Esophagus mucosa (tissue), 1 donor: ENCODE results near the gene WDR59. TPM values are rescaled to one million over a fixed set of nuclear protein-coding genes. Genes with fewer than 3 reads are reported as not detected.
A peak's percentile ranks its signal among the peaks of the same experiment; 100 is the strongest.
"Not testable (repeated sequence)": the region's sequence is repeated elsewhere in the genome, so short reads cannot be mapped to it uniquely, and the experiment has no call there.

Experiments
- ATAC-seq: fragments of 200-7000 bp; cut with Tn5 transposase; one replicate; pipeline ENCODE4 v1.9.1; 2020
- total RNA-seq: library from RNA; stranded (reverse); gene quantifications from one replicate; pipeline ENCODE4 v1.2.4, GENCODE V29; 2023
- donor health status: DM: yes; HTN: yes; CAD: no.

Gene WDR59
- total RNA-seq, 1 donor from 2014 or later: 38.3 TPM

DNA sequence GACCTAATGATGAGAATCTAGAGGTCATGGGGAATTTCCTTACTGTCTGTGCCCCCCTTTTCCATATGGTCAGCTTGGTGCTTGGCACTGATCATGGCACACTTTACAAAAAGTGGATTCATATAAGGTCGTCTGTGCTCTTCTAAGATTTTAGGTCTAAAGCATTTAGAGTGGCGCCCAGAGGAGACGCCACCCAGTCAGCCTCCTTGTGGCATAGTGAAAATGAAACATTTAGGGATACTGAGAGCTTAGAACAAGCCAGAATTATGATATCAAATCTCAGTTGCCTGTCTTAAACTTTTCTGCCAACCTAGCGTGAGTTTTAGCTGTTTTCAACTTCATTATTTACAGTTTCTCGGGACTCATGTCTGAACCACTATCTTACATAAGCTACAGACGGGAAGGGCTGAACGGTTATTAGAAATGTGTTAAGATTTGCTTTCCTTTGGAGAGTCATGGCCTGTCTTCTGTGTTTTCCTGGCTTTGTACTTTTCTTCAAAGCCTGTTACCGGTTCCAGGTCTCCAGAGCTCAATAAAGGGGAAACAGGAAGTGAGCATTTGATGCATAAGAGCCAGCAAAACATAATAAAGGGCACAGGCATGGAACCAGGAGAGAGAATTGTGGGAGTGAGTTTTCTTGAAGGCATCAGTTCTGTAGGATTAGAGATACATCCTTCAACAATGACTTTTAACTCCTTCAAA lies 27.6 kb upstream of the WDR59 start:
- no peak for ATAC-seq

DNA sequence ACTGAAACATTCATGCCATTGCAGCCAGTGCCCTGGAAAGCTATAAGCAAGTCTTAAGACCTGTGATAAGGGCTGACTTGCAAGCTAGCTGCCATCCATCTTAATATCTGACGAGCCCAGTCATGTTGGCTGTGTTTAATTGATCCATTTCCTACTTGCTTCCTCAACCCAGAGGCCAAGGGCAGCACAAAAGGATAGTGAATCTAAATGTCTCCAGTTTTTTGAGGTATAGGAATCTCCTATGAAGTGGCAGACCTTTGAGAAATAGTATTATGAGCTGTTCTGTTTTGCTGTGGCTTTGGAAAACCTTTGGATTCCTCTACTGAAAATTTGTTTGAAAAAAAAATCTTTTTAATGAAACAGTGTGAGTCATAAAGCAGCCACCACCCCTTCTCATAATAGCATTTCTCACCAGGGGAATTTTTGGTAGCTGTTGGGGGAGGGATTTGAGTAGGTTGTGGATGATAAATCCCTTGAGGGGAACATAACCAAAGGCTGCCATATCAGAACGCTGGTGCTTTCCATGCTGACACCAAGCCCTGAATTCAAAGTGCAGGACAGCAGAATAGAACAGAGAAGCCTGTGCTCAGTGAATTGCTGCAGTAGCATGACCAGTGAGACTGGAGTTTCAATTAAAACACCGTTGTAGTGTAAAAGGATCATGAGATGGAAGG lies 26.8 kb upstream of the WDR59 start:
- peak; percentile 89 for ATAC-seq

DNA sequence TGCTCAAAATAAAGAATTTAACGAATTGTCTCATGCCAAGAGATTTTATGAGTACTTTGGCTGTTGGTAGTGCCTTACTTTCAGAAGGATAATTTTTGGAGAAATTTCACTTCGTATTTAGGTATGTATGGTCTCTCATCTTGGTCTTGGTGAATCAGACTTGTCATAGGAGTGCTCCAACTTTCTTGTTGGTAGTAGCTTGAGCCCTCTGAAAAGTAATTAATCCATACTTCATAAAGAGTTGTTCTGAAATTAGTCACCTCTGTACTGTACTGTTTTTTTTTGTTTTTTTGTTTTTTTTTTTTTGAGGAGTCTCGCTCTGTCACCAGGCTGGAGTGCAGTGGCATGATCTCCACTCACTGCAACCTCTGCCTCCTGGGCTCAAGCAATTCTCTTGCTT lies 25.5 kb upstream of the WDR59 start:
- ATAC-seq: peak; percentile 43

DNA sequence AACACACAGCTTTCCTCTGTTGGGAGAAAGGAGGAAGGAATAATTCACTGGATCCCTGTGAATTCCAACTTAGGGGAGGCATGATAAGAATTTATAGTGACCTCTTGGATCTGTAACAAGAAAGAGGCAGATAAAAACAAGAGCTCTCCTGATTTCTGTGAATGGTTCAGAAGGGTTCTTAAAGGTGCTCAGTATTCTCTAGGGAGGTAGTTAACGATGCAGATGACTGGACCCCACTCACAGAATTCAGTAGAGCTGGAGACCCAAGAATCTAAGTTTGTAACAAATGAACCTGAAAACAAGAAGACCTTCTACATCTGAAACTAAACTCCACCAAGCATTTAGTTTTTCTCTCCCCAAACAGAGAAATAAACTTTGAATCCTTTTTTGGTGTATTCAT lies 22.5 kb upstream of the WDR59 start:
- ATAC-seq: no peak

DNA sequence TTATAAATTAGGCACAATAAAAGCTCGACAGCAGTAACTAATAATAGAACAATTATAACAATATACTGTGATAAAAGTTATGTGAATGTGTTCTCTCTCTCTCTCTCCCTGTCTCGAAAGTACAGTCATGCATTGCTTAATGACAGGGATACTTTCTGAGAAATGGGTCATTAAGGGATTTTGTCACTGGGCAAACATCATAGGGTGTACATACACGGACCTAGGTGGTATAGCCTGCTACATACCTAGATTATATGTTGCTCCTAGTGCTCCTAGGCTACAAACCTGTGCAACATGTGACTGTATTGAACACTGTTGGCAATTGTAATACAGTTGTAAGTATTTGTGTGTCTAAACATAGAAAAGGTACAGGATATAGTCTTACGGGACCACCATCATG lies 20.8 kb upstream of the WDR59 start:
- peak; percentile 53 for ATAC-seq

DNA sequence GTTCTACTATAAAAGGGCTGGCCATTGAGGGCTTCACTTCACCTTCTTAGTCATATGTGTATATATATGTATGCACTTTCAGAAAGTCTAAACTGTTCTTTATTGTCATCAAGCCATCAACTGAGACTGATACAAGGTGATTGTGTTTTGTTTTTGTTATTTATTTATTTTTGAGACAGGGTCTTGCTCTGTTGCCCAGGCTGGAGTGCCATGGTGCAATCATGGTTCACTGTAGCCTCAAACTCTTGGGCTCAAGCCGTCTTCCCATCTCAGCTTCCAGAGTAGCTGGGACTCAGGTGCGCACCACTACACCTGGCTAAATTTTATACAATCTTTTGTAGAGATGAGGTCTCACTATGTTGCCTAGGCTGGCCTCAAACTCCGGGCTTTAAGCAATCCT lies 19.5 kb upstream of the WDR59 start:
- ATAC-seq: no peak

DNA sequence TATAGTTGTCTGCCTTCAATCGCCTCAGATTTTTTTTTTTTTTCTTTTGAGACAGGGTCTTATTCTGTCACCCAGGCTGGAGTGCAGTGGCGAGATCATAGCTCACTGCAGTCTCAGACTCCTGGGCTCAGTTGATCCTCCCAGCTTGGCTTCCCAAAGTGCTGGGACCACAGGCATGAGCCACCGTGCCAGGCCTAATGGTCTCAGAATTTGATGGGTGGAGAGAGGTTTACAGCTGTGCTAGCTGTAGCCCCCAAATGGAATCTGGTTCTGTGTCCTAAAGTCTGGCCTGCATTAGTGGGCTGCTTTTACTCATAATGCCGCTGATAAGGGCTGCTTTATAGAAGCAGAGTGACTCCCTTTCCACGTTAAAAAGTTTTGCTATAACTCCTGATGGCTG lies 19.0 kb upstream of the WDR59 start:
- ATAC-seq: no peak

DNA sequence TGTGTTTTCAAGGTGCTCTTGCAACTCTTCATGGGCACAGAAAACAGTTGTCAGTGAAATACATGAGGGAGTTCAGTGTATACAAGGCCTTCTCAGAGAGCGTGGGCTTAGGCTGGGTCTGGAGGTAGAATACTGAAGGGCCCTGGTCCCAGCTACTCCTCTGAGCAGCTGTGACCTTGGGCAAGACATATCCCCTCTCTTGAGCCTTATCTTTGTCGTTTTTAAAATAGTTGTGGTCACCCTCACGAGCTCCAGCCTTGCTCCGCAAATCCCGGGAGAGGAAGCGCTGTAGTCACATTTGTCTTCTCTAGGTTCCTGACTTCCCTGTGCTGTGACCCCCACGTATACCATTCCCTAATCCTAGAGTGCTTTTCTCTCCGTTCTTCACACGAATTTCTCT lies 17.6 kb upstream of the WDR59 start:
- ATAC-seq: no peak

DNA sequence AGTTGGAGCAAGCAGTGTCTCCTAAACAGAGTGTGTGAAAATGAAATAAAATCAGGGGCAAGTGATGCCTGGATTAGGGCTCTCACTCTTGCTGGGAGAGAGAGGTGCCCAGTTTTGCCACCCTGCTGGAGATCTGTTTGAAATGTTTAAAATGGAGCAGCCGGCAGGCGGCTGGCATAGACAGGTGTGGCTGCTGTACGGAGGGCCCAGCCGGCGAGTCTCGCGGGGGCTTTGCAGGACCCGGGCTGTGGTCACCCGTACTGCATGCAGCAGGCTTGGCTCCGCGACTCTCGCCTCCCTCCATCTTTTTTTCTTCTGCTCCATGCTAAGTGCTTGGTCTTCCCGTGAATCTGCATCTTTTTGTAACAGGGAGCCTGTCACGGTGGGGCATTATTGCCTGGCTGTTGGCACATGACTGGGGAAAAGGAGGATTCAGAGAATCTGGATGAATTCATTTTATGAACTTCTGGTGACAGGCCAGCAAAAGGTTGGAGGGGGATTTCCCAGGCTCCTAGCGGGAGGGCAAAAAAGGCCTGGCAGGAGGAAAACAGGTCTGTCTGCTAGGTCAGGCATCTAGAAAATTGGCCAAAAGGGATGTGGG lies 15.7 kb upstream of the WDR59 start:
- no peak for ATAC-seq

DNA sequence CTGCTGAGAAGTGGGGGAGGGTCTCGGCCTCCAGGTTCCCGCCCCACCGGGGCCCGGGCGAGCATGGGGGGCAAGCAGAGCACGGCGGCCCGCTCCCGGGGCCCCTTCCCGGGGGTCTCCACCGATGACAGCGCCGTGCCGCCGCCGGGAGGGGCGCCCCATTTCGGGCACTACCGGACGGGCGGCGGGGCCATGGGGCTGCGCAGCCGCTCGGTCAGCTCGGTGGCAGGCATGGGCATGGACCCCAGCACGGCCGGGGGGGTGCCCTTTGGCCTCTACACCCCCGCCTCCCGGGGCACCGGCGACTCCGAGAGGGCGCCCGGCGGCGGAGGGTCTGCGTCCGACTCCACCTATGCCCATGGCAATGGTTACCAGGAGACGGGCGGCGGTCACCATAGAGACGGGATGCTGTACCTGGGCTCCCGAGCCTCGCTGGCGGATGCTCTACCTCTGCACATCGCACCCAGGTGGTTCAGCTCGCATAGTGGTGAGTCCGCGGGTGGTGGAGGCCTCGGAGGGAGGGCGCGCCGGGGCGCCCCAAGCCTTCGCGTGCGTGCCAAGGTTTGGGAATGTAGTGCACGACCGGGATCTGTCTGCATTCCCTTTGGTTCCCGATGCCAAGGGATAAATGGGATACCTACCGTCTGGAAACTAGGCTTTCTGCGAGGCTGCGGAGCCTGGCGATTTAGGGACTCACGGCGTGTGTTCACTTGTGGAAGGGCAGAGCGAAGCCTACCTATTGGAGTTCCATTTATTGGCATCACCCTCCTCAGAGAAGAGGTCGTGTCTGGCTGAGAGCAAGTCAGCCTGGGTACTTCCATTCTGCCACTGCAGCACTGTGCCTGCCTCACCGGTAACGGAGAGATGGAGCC lies 14.9 kb upstream of the WDR59 start:
- peak; percentile 54 for ATAC-seq

DNA sequence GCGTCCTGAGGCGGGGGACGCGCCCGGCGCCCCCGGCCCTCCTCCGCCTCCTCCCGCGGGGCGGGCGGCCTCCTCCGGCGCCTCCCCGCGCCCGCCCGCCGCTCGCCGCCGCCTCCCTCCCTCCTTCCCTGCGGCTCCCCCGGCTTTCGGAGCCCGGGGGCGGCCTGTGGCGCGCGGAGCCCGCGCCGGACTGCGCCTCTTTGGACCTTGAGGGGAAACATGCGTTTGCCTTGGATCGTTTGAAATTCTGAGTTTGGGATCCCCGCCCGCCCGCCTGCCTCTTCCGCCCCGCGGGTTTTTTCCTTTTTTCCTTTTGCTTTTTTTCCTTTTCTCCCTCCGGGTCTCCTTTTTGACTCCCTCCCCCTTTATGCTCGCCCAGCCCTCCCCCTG lies 14.3 kb upstream of the WDR59 start:
- peak; percentile 0 for ATAC-seq

DNA sequence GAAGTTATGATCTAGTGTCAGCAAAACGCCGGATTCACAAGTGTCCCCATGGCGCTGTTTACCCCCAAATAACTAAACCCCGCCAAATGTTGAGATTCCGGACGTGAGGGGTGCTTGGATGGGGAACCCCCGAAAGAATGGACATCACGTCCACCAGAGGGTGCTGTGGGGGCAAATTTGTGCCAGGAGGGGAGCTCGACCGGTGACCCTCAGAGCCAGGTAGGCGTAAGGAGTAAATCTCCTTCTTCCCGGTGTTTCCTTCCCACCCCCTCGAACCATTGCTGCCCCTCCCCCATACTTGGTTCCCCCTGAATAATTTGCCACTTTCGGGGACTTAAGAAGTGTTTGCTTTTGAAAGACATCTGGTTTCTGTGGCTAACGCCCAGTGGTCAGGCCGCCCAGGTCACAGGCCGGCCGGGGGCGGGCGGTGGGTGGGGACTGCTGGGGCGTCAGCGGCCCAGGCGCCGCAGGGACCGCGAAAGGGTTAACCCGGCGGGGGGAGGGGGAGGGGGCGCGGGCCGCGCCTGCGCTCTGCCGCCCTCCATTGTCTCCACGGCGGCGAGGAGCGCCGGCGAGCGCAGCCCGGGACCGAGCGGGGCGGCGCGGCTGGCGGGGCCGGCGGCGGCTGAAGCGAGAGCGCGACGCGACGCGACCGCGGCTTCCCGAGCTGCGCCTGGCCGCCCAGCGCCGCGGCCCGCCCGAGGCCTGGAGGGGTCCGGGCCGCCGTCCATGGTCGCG lies 13.7 kb upstream of the WDR59 start, which contains the start of gene ZNRF1:
Gene ZNRF1, plus strand, starts transcription at position 544 of the 738 bp plus-strand sequence. CDS start 648 bp downstream, outside the sequence.
- ATAC-seq: peak; percentile 87

DNA sequence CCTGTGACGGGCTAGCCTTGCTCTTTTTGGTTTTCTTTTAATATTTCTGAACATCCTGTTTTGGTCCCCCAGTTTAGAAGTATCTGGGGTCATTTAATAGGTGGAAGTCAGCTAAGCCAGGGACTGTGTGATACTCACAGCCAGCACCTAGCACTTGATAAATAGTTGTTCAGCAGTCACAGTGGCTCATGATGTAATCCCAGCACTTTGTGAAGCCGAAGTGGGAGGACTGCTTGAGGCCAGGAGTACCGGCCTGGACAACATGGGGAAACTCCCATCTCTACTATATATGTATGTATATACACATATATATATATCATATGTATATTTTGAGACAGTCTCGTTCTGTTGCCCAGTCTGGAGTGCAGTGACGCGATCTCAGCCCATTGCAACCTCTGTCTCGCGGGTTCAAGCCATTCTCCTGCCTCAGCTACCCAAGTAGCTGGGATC lies 12.1 kb upstream of the WDR59 start:
- ATAC-seq: peak; percentile 28

DNA sequence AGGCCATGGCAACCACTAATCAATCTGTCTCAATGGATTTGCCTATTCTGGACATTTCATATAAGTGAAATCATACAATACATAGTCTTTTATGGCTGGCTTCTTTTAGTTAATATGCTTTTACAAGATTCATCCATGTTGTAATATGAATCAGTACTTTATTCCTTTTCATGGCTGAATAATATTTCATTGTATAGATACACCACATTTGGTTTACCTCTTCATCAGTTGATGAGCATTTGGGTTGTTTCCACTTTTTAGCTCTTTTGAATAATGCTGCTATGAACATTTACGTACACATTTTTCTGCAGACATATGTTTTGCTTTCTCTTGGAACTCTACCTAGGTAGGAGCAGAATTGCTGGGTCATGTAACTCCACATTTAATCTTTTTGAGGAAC lies 11.1 kb upstream of the WDR59 start:
- no peak for ATAC-seq

DNA sequence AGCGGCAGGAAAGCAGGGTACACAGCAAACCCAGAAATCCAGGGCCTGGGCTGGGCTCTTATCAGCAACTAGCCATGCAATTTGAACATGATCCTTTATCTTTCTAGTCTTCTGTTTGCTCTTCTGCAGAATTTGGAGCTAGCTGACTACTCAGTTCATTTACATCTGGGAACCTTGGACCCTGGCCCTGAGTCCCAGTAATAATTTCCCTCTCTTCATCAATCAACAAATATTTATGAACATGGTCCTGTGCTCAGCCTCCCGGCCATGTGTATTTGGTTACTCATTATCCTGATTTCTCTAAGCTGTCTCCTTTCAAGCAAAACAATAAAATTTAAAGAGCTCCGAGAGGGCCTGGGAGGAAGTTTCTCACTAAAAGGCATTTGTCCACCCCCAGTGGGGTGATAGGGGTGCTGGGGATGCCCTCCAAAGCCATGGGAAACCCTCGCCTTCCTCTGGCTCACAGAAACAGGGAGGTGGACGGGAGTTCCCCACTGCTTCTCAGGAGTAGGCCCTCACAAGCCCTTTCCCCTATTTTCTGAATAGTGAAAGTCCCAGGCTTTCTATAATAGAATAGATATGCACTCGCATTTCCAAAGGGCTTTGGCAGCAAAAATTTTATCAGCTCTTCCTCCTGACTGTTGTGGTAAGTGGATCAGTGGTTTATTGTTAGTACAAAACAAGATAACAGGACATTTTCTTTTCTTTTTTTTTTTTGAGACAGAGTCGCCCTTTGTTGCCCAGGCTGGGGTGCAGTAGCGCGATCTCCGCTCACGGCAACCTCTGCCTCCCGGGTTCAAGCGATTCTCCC lies 6.9 kb upstream of the WDR59 start:
- ATAC-seq: no peak

DNA sequence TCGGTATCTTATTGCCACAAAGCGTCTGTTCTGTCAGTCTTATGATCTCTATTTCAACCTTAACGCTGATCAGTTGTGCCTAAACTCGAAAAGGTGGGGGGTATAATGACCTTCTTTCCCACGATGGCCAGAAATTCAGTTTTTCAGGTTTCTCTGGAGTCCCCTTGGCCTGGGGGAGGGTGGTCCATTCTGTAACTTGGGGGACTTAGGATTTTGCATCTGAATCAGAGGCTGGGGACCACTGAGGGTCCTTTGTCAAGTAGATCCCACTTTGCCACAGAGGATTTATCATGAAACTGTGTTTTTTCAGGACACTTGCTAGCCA lies 6.3 kb upstream of the WDR59 start:
- no peak for ATAC-seq

DNA sequence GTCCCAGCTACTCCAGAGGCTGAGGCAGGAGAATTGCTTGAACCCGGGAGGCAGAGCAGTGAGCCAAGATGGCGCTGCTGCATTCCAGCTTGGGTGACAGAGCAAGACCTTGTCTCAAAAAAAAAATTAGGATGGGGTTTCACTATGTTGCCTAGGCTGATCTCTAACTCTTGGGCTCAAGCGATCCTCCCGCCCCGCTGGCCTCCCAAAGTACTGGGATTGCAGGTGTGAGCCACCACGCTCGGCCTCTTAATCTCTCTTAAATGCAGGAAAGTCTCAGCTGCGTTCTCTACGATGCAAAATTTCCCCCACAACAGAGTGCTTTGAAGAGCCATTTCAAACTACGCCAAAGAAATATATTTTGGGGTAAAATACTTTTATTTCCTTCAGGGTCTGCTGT lies 5.9 kb upstream of the WDR59 start:
- no peak for ATAC-seq

DNA sequence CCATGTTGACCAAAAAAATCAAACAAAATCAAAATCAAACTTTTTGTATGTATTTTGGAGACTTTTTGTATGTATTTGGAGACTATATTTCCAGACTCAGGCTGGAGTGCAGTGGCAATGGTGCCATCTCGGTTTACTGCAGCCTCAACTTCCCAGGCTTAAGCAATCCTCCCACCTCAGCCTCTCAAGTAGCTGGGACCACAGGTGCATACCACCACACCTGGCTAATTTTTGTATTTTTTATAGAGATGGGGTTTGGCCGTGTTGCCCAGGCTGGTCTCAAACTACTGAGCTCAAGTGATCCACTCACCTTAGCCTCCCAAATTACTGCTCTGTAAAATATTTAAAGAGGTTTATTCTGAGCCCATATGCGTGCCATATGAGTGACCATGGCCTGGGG lies 4.9 kb upstream of the WDR59 start:
- not testable (repeated sequence) for ATAC-seq

DNA sequence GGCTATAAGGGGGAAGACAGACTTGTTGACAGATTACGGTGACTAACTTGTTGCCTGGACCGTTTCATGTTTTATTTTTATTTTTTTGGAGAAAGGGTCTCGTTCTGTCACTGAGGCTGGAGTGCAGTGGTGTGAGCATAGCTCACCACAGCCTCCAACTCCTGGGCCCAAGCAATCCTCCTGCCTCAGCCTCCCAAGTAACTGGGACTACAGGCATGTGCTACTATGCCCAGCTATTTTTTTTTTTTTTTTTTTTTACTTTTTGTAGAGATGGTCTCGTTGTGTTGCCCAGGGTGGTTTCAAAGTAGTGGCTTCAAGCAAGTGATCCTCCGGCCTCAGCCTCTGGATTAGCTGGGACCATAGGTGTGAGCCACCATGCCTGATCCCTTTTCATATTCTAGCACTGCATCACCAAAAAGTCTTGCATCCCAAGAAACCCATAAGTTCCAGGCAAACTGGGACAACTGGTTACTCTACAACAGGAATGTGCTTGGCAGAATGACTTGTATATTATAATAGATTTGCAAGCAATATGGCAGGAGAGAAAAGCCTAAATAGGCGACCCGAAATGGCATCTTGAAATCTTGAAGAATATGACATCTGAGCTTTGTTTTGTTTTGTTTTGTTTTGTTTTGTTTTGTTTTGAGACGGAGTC lies 2.2 kb upstream of the WDR59 start:
- no peak for ATAC-seq

DNA sequence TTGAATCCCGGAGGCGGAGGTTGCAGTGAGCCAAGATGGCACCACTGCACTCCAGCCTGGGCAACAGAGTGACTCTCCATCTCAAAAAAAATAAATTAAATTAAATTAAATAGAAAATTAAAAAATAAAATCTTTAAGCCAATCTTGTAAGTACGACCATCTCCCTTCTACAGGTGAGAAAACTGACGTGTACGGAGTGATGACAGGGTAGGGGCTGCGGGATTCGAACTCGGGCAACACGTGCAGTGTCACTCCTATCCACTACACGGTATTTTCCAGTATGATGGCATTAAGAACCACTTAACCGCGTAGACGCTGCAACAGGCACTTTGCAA lies 762 bp downstream of the WDR59 start:
- ATAC-seq: no peak

DNA sequence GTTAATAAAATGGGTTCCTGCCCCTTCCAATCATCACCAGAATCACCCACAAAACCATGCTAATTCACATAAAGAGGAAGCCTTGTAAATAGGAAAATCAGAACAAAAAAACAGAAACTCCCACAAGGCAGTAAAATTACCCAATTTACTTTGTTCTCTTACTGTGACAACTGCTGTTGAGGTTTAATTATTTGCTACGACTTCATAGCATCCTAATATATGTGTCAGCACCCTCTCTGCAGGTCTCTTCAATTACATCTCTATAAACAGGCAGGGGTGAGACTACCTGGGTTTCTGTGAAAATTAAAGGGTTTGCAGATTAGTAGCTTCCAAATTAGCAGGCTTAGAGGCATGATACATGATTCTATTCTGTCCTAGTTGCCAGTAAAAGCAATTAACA lies 2.7 kb downstream of the WDR59 start:
- ATAC-seq: no peak
